Small intestine (tissue), 7 donors: ENCODE measurements around the gene PDE8A. TPM values are rescaled to one million over a fixed set of nuclear protein-coding genes. Genes with fewer than 3 reads are reported as not detected.

Experiments used
- DNase-seq, 2 donors: peaks; one replicate each; pipeline versions ENCODE4 v3.0.0 to v3.0.0-alpha.2; 2013
- FAIRE-seq: peaks from 2 replicates; lab custom pipeline; 2012; peaks lifted over from hg19 to GRCh38; lab: Jason Lieb, UNC
- H3K27ac ChIP-seq, 3 donors: one replicate each; pipeline ENCODE4 v1.5.1; 2013; ENCODE audit warnings: low read length in 2 of 3, mild to moderate bottlenecking in 2 of 3, control low read depth in 1 of 3, inconsistent platforms in 1 of 3, low read depth in 1 of 3, moderate library complexity in 1 of 3
- H3K27me3 ChIP-seq, 3 donors: one replicate each; pipeline ENCODE4 v1.6.1; 2013; ENCODE audit warnings: low read length in 3 of 3, inconsistent platforms in 1 of 3; ENCODE audit not compliant: control insufficient read depth in 3 of 3, insufficient read depth in 3 of 3
- H3K36me3 ChIP-seq, 3 donors: one replicate each; pipeline ENCODE4 v1.6.1; 2013; ENCODE audit warnings: low read length in 3 of 3, inconsistent platforms in 1 of 3, low read depth in 1 of 3, mild to moderate bottlenecking in 1 of 3, moderate library complexity in 1 of 3; ENCODE audit not compliant: control insufficient read depth in 3 of 3, insufficient read depth in 2 of 3
- H3K4me1 ChIP-seq, 3 donors: one replicate each; pipeline ENCODE4 v1.6.1; 2013; ENCODE audit warnings: low read length in 2 of 3, inconsistent platforms in 1 of 3, low read depth in 1 of 3, mild to moderate bottlenecking in 1 of 3, moderate library complexity in 1 of 3; ENCODE audit not compliant: control insufficient read depth in 3 of 3, insufficient read depth in 2 of 3
- H3K4me3 ChIP-seq, 3 donors: one replicate each; pipeline ENCODE4 v1.5.1; 2013; ENCODE audit warnings: low read length in 3 of 3, control low read depth in 1 of 3, inconsistent platforms in 1 of 3, low read depth in 1 of 3, mild to moderate bottlenecking in 1 of 3, moderate library complexity in 1 of 3
- H3K9me3 ChIP-seq, 2 donors: one replicate each; pipeline ENCODE4 v1.6.1; 2013; ENCODE audit warnings: low read depth in 1 of 2, low read length in 1 of 2; ENCODE audit not compliant: control insufficient read depth in 2 of 2, insufficient read depth in 1 of 2
- WGBS, 3 donors: extraction: QIAGEN DNeasy Blood & Tissue Kit; methylation state at CpG; one replicate each; pipeline ENCODE4 v1.1.7; 2013; 5-methylcytosine and 5-hydroxymethylcytosine counted together
- polyA plus RNA-seq, 4 donors: library from polyadenylated mRNA; stranded (reverse) in 3 of 4; unstranded in 1 of 4; fragments of 200-250 nt in 3 of 4; fragments of 120-200 nt in 1 of 4; gene quantifications; one replicate each; pipeline versions ENCODE4 v1.2.1 to v1.2.3, GENCODE V29; 2013
- donor health status: healthy with polysubstance abuse.
- donor health status: control.
- donor health status: control.
- donor health status: Bipolar disorder and iron deficiency.
- donor health status: healthy.

Gene PDE8A
- polyA plus RNA-seq, 4 donors, result 18.4 to 62.0 (median 26.8) TPM

DNA sequence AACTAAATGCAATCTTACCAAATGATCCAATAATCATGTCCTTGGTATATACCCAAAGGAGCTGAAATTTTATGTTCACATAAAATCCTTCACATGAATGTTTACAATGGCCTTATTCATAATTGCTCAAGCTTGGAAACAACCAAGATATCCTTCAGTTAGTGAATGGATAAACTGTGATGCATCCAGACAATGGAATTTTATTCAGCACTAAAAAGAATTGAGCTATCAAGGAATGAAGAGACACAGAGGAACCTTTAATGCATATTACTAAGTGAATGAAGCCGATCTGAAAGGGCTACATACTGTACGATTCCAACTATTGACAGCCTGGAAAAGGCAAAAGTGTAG lies 168.4 kb downstream of the PDE8A start:
- H3K27ac ChIP-seq, result no peak overlapping the region
- H3K4me3 ChIP-seq, result no peak overlapping the region
- H3K9me3 ChIP-seq, result no peaks in the 10 kb centered on the region
- 82 to 90% (median 89%) methylated on average over 2 of the region's 2 CpGs for WGBS, 3 donors
- no peak for FAIRE-seq
- DNase-seq, result no peak
- no peaks in the 10 kb centered on the region for H3K4me1 ChIP-seq
- H3K27me3 ChIP-seq, result no peaks in the 10 kb centered on the region
- H3K36me3 ChIP-seq, result no peaks in the 10 kb centered on the region

GRCh38 chr15:85151145-85151544 lies 169.5 kb downstream of the PDE8A start:
- H3K36me3 ChIP-seq, result no peaks in the 10 kb centered on the region
- H3K4me3 ChIP-seq, result no peak overlapping the region
- 83 to 91% (median 89%) methylated on average over 6 to 7 of the region's 7 CpGs for whole genome bisulfite sequencing, 3 donors
- DNase-seq (no peak), FAIRE-seq (no peak)
- H3K27me3 ChIP-seq, result no peaks in the 10 kb centered on the region
- H3K9me3 ChIP-seq, result no peaks in the 10 kb centered on the region
- no peaks in the 10 kb centered on the region for H3K4me1 ChIP-seq
- H3K27ac ChIP-seq, result no peak overlapping the region

DNA sequence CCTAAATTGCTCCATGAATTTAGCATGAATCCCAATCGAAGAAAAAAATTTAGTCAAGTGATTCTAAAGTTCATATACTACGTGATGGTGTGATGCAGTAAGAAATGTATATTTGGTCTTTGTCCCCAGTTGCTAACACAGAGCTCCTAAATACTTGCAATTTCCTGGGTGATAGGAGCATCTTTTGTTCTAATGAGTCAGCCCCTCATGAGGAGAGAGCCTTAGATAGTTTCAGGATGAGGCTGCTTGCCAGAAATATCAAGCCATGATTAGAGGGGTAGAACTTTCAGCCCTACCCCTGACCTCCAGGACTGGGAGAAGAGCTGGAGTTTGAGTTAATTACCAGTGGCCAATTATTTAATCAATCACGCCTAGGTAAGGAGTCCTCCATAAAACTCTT lies 170.2 kb downstream of the PDE8A start:
- DNase-seq, result no peak
- WGBS, 3 donors, result 81 to 93% (median 85%) methylated on average over 3 of the region's 3 CpGs
- no peaks in the 10 kb centered on the region for H3K27me3 ChIP-seq
- H3K27ac ChIP-seq, result no peak overlapping the region
- H3K4me3 ChIP-seq, result no peak overlapping the region
- FAIRE-seq, result no peak
- no peaks in the 10 kb centered on the region for H3K9me3 ChIP-seq
- H3K36me3 ChIP-seq, result no peaks in the 10 kb centered on the region
- no peaks in the 10 kb centered on the region for H3K4me1 ChIP-seq

DNA sequence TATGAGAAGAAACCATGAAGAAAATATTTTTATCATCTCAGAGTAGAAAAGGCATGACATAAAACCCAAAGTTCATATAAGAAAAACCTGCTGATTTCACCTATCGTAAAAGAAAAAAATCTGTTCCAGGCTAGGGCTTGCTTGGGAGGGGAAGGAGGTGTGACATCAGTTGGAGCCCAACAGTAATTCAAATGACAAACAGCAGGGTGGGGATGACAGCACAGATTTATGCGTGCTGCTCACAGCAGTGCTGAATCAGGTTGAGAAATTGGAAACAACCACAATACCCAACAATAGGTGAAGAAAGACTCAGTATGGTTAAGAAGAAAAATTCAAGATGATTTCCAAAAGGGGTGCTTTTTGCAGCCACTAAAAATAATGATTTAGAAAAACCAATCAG lies 172.4 kb downstream of the PDE8A start:
- no peaks in the 10 kb centered on the region for H3K4me1 ChIP-seq
- H3K4me3 ChIP-seq, result no peak overlapping the region
- no peaks in the 10 kb centered on the region for H3K36me3 ChIP-seq
- peak in 1 of 2 donors; percentile 36 for DNase-seq
- H3K27me3 ChIP-seq, result no peaks in the 10 kb centered on the region
- H3K27ac ChIP-seq, result no peak overlapping the region
- H3K9me3 ChIP-seq, result no peaks in the 10 kb centered on the region
- WGBS, 3 donors, result 35 to 41% (median 38%) methylated on average over 2 of the region's 2 CpGs
- FAIRE-seq, result no peak

GRCh38 chr15:85155360-85155759 lies 173.7 kb downstream of the PDE8A start:
- DNase-seq (no peak), FAIRE-seq (no peak)
- H3K27me3 ChIP-seq, result no peaks in the 10 kb centered on the region
- H3K27ac ChIP-seq, result no peak overlapping the region
- H3K4me3 ChIP-seq, result no peak overlapping the region
- no peaks in the 10 kb centered on the region for H3K36me3 ChIP-seq
- no peaks in the 10 kb centered on the region for H3K9me3 ChIP-seq
- 75 to 82% (median 81%) methylated on average over 9 of the region's 9 CpGs for WGBS, 3 donors
- no peaks in the 10 kb centered on the region for H3K4me1 ChIP-seq

- DNase-seq, result no peak
- no peaks in the 10 kb centered on the region for H3K9me3 ChIP-seq
- 68 to 70% (median 70%) methylated on average over 1 of the region's 1 CpG for WGBS, 3 donors
- no peaks in the 10 kb centered on the region for H3K4me1 ChIP-seq
- H3K36me3 ChIP-seq, result no peaks in the 10 kb centered on the region
- no peaks in the 10 kb centered on the region for H3K27me3 ChIP-seq
- FAIRE-seq, result no peak
- H3K27ac ChIP-seq, result no peak overlapping the region
- H3K4me3 ChIP-seq, result no peak overlapping the region
Measured at GRCh38 chr15:85155857-85156256, 174.2 kb downstream of the PDE8A start.

- Histone ChIP-seq H3K27me3 (no peaks in the 10 kb centered on the region), H3K36me3 (no peaks in the 10 kb centered on the region), H3K27ac (no peak overlapping the region), H3K4me3 (no peak overlapping the region), H3K9me3 (peaks cover 0 to 4% of the 10 kb centered on the region in 2 donors), H3K4me1 (no peaks in the 10 kb centered on the region)
- DNase-seq (no peak), FAIRE-seq (no peak)
Measured at GRCh38 chr15:85157344-85157743, 175.7 kb downstream of the PDE8A start.

DNA sequence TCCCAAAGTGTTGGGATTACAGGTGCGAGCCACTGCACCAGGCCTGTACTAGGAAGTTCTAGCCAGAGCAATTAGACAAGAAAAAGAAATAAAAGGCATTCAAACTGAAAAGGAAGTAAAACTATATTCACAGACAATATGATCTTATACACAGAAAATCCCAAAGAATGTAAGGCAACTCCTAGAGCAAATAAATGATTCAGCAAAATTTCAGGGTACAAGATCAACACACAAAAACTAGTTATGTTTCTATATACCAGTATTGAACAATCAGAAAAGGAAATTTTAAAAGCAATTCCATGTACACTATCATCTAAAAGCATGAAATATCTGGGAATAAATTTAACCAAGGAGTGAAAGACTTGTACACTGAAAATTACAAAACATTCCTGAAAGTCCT lies 180.6 kb downstream of the PDE8A start:
- 89 to 100% (median 93%) methylated on average over 1 of the region's 1 CpG for WGBS, 3 donors
- Histone ChIP-seq H3K27me3 (no peaks in the 10 kb centered on the region), H3K36me3 (no peaks in the 10 kb centered on the region), H3K4me1 (no peaks in the 10 kb centered on the region), H3K9me3 (peaks cover 0 to 12% of the 10 kb centered on the region in 2 donors), H3K4me3 (no peak overlapping the region), H3K27ac (no peak overlapping the region)
- DNase-seq (no peak), FAIRE-seq (no peak)

- Histone ChIP-seq H3K36me3 (no peaks in the 10 kb centered on the region), H3K4me3 (no peak overlapping the region), H3K4me1 (peaks cover 0 to 4% (median 2%) of the 10 kb centered on the region in 3 donors), H3K27ac (peak overlapping the region in 1 of 3 donors; percentile 59), H3K27me3 (peaks cover 0 to 1% (median 0%) of the 10 kb centered on the region in 3 donors), H3K9me3 (peaks cover 0 to 12% of the 10 kb centered on the region in 2 donors)
- WGBS, 3 donors, result 20 to 48% (median 42%) methylated on average over 7 of the region's 7 CpGs
- peak in 1 of 2 donors; percentile 59 for DNase-seq
- FAIRE-seq, result no peak
Measured at GRCh38 chr15:85164841-85165466, 183.3 kb downstream of the PDE8A start.
